ENCODE results near the gene DAD1. TPM values are rescaled to one million over a fixed set of nuclear protein-coding genes. Genes with fewer than 3 reads are reported as not detected.
A peak's percentile ranks its signal among the peaks of the same experiment; 100 is the strongest.

DAD1 gene
- total RNA-seq, 1 donor from 2014 or later: 140 TPM

DNA sequence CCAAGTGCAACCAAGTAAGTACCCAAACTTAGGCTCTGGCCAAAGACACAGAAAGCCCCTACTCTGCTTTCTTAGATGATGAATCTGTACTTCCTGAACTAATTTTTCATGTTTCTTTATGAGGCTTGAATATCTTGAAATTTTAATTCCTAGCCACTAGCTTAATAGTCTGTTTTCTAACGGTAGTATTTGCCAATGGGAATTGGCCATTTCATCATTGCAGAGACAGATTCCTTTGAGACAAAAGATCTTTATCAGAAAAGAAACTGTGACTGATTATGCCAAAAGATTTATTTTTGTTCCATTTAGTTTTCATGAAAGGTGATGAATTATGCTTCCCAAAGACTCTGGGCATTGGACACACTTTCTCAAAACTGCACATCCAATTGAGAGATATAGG lies 48.7 kb downstream of the DAD1 start:
- Mint-ChIP-seq H3K9me3 (no peaks in the 10 kb centered on the region), H3K4me3 (no peak overlapping the region), H3K4me1 (peaks cover 23% of the 10 kb centered on the region), H3K36me3 (no peaks in the 10 kb centered on the region), H3K27ac (no peak overlapping the region), H3K27me3 (ENCODE audit: low read depth) (peaks cover 89% of the 10 kb centered on the region)
- TF ChIP-seq, protein P1, sequence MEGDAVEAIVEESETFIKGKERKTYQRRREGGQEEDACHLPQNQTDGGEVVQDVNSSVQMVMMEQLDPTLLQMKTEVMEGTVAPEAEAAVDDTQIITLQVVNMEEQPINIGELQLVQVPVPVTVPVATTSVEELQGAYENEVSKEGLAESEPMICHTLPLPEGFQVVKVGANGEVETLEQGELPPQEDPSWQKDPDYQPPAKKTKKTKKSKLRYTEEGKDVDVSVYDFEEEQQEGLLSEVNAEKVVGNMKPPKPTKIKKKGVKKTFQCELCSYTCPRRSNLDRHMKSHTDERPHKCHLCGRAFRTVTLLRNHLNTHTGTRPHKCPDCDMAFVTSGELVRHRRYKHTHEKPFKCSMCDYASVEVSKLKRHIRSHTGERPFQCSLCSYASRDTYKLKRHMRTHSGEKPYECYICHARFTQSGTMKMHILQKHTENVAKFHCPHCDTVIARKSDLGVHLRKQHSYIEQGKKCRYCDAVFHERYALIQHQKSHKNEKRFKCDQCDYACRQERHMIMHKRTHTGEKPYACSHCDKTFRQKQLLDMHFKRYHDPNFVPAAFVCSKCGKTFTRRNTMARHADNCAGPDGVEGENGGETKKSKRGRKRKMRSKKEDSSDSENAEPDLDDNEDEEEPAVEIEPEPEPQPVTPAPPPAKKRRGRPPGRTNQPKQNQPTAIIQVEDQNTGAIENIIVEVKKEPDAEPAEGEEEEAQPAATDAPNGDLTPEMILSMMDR (IDR thresholded peaks at IDR 0.05; ENCODE audit: unreplicated experiment): no peak
- no peak for DNase-seq (ENCODE audit: low spot score in 2 of 2, unreplicated experiment in 2 of 2)

DNA sequence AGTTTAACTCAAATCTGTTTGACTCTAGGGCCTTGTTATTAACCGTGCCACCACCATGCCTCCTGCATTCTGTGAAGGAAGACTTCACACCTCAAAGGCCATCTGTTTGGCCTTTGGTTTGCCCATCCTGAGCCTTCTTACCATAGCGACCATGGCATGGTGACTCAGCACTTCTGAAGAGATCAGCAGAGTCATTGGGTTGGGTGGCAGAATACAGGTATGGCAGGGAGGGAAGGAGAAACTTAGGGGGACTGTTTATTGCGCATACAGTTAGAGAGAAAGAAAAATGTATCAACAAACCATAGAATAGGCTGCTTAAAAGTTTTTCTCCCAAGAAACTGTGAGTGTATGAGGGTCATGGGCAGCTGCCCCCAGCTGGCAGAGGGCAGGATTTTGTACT lies 49.2 kb downstream of the DAD1 start:
- H3K9me3 Mint-ChIP-seq: no peaks in the 10 kb centered on the region
- H3K27ac Mint-ChIP-seq: no peak overlapping the region
- peaks cover 89% of the 10 kb centered on the region for H3K27me3 Mint-ChIP-seq (ENCODE audit: low read depth)
- H3K4me3 Mint-ChIP-seq: no peak overlapping the region
- peaks cover 23% of the 10 kb centered on the region for H3K4me1 Mint-ChIP-seq
- TF ChIP-seq, protein P1 (IDR thresholded peaks at IDR 0.05; ENCODE audit: unreplicated experiment): no peak
- no peaks in the 10 kb centered on the region for H3K36me3 Mint-ChIP-seq
- DNase-seq (ENCODE audit: low spot score in 2 of 2, unreplicated experiment in 2 of 2): no peak

DNA sequence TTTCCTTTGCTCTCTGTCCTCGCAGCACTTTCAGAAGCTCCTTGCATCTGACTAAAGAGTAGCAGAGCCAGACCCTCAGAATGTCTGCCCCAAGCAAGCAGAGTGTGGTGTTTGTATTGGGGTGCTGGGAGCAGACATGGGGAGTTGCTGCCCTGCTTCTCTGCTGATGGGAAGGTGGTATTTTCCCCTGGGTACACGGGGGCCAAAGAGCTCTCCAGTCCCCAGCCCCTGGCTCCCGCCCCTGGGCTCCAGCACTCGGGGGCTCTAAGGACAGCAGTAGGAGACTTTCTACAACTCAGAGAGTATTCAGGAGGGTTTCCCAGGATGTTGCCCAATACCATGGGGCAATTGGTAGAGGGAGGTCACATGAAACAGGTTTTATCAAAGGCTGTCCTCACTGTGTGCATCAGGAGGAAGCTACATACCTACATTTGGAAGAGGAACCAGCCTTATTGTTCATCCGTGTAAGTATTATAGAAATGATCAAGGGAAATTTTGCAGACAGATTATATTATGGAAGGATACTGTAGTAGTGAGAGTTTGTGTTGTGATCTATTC lies 50.3 kb downstream of the DAD1 start:
- H3K4me3 Mint-ChIP-seq: no peak overlapping the region
- H3K9me3 Mint-ChIP-seq: no peaks in the 10 kb centered on the region
- H3K27me3 Mint-ChIP-seq (ENCODE audit: low read depth): peaks cover 88% of the 10 kb centered on the region
- TF ChIP-seq, protein P1 (IDR thresholded peaks at IDR 0.05; ENCODE audit: unreplicated experiment): no peak
- peak overlapping the region; percentile 25 for H3K27ac Mint-ChIP-seq
- peaks cover 23% of the 10 kb centered on the region for H3K4me1 Mint-ChIP-seq
- no peak for DNase-seq (ENCODE audit: low spot score in 2 of 2, unreplicated experiment in 2 of 2)
- H3K36me3 Mint-ChIP-seq: no peaks in the 10 kb centered on the region

DNA sequence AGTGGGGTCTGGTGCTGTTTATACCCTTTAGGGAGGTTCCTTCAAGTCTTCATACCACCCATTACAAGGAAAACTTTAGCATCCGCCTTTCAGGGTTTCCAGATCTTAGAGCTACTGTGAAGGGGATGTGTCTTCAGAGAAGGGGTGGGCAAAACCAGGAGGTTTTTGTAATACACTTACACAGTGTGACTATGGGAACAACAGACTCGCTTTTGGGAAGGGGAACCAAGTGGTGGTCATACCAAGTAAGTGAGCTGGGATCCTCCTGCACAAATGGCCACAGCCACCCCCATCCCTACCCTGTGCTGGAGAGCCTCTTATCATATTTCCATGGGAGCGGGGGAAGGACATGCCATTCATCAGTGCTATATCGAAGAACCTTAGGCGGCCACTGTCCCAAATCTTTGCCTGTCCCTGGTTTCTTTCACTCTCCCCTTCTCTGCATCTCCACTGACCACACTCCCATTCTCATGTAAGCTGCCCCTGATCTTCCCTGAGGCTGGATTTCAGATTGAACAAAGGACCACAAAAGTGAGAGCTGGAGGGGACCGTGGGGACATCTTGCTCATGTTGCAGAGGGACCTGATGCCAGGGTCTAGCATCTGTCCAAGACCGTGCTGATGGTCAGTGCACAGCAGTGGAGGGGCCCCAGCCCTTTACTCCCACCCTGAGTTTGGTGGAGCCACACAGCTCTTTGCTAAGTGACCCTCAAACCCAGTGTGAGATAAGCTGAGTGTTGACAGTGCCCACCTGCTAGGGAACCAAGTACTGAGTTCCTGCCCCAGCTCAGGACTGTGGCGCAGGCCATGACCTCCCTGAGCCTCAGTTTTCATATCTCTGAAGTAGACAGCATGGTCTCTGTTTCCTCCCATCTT lies 51.4 kb downstream of the DAD1 start:
- Mint-ChIP-seq H3K27ac (no peak overlapping the region), H3K36me3 (no peaks in the 10 kb centered on the region)
- no peak for DNase-seq (ENCODE audit: low spot score in 2 of 2, unreplicated experiment in 2 of 2)

DNA sequence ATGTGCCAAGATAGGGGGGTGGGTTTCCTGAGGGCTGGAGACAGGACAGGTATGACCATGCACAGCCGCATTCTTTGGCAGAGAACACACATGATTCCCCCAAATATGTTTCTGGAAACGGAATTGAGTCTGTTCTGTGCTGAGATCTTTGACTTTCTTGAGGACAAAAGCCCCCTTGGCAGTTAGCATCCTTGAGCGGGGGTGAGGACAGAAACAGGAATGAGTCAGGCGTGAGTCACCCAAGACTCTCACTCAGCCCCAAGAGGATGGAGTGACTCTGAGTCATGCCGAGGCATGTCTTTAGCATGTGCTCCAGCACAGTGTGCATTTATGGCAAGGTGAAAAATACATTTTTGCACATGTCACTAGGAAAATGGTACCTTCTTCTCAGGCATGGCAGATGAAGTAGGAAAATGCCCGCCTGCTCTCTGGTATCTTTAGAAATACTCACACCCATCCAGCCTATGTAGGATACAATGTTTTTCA lies 52.1 kb downstream of the DAD1 start:
- TF ChIP-seq, protein P1 (IDR thresholded peaks at IDR 0.05; ENCODE audit: unreplicated experiment): no peak
- Mint-ChIP-seq H3K9me3 (no peaks in the 10 kb centered on the region), H3K4me1 (peaks cover 23% of the 10 kb centered on the region), H3K27me3 (ENCODE audit: low read depth) (peaks cover 90% of the 10 kb centered on the region), H3K36me3 (no peaks in the 10 kb centered on the region), H3K27ac (peak overlapping the region; percentile 53), H3K4me3 (no peak overlapping the region)
- no peak for DNase-seq (ENCODE audit: low spot score in 2 of 2, unreplicated experiment in 2 of 2)

More for the DNA sequence above, 51.4 kb downstream of the DAD1 start:
- peaks cover 23% of the 10 kb centered on the region for H3K4me1 Mint-ChIP-seq
- H3K9me3 Mint-ChIP-seq: no peaks in the 10 kb centered on the region
- TF ChIP-seq, protein P1 (IDR thresholded peaks at IDR 0.05; ENCODE audit: unreplicated experiment): no peak
- peaks cover 90% of the 10 kb centered on the region for H3K27me3 Mint-ChIP-seq (ENCODE audit: low read depth)
- no peak overlapping the region for H3K4me3 Mint-ChIP-seq

All from mesothelial cell of epicardium (in vitro differentiated cells).